ENCODE results near the gene ASPHD1.
"Not testable (repeated sequence)": the region's sequence is repeated elsewhere in the genome, so short reads cannot be mapped to it uniquely, and the experiment has no call there.

The ASPHD1 gene

DNA sequence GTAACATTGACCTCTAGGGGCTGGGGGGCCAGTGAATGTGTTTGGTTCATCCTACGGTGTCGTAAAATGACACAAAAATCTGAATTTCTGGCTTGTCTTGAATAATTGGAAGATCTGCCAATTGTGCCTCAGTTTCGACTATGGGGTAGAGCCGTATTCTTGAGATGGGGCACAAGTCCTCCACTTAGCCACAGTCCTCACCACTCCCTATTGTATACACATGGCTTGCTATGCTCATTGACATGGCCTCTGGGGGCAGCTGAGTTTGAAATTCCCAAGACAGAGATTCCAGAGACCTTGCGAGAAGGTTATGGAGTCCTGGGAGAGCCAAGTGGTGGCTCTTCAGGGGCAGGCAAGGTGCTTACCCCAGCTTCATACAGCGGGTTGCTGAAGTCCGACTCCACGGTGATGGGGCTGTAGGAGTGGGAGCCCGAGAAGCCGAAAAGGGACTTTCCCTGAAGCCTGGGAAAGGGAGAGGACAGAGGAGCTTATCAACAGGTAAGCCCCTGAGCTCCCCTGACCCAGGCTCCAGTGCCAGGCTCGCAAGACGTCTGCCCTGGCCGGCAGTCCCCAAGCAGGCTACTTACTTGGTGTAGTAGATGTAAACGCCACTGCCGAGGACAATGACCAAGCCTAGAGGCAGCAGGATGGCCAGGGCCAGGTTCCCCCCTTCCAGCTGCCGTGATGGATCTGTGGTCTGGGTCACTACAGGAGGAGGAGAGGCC, 28.3 kb upstream of the ASPHD1 start:
- no peaks in the 10 kb centered on the region for H3K9me3 Mint-ChIP-seq

DNA sequence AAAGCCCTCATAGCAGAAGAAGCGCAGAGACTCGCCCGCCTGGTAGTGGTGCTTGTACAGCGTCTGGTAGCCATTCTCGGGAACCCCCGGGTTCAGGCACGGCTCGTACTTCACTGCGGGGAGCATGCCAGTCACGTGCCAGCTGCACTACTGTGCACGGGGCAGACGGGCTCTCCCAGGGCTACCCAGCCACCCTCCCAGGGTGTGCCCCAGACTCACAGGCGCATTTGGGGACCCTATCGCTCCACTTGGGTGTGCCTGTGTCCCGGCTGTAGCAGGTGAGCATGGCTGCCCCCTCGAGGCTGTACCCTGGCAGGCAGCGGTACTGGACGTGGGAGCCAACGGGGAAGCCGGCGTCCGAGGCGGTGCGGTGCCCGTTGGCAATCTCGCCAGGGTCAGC, 27.0 kb upstream of the ASPHD1 start:
- Mint-ChIP-seq H3K27me3 (peaks cover 12% of the 10 kb centered on the region), H3K9me3 (no peaks in the 10 kb centered on the region), H3K4me1 (peaks cover 18% of the 10 kb centered on the region), H3K27ac (no peak overlapping the region), H3K36me3 (no peaks in the 10 kb centered on the region), H3K4me3 (no peak overlapping the region)

More for the DNA sequence above, 28.3 kb upstream of the ASPHD1 start:
- Mint-ChIP-seq H3K36me3 (no peaks in the 10 kb centered on the region), H3K4me1 (peaks cover 7% of the 10 kb centered on the region), H3K27ac (no peak overlapping the region), H3K4me3 (no peak overlapping the region), H3K27me3 (peaks cover 5% of the 10 kb centered on the region)

DNA sequence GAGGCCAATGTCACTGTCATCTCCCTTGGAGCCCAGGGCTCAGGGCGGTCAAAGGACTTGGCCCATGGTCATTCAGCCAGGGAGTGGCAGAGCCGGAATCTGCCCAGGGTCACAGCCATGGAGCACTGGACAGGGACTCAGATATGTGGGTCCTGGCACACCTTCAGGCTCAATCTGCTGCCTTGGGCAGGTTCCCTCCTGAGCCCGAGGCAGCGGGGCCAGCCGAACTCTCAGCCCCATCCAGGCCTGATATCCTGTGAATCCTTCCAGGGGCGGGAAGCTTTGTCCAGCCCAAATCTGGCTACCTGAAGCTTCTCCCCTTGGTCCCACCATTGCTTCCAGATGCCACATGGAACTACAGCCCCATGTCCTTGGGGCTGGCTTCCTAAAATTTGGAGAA, 25.1 kb upstream of the ASPHD1 start:
- H3K4me3 Mint-ChIP-seq: no peak overlapping the region
- H3K4me1 Mint-ChIP-seq: peaks cover 18% of the 10 kb centered on the region
- peaks cover 13% of the 10 kb centered on the region for H3K27me3 Mint-ChIP-seq
- H3K9me3 Mint-ChIP-seq: no peaks in the 10 kb centered on the region
- no peaks in the 10 kb centered on the region for H3K36me3 Mint-ChIP-seq
- no peak overlapping the region for H3K27ac Mint-ChIP-seq

DNA sequence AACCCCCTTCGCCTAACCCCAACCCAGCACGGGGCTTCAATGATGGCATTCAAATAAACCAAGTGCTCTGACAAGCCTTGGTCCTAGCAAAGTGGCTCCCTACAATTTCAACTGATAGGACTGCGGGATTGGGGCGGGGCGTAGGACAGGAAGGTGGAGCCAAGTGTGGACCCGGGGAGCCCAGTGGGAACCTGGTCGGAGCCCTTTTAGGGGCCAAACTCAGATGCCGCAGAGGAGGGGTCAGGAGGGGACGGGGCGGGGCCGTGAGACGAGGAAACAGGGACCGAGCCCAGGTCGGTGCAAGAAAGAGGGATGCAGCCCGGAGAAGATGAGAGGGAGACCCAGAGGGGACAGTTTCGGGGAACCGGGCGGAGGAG, 24.1 kb upstream of the ASPHD1 start:
- no peaks in the 10 kb centered on the region for H3K36me3 Mint-ChIP-seq
- H3K9me3 Mint-ChIP-seq: no peaks in the 10 kb centered on the region
- H3K27ac Mint-ChIP-seq: peak overlapping the region; percentile 23
- H3K4me3 Mint-ChIP-seq: peak overlapping the region; percentile 64
- H3K4me1 Mint-ChIP-seq: peaks cover 18% of the 10 kb centered on the region
- peaks cover 13% of the 10 kb centered on the region for H3K27me3 Mint-ChIP-seq

DNA sequence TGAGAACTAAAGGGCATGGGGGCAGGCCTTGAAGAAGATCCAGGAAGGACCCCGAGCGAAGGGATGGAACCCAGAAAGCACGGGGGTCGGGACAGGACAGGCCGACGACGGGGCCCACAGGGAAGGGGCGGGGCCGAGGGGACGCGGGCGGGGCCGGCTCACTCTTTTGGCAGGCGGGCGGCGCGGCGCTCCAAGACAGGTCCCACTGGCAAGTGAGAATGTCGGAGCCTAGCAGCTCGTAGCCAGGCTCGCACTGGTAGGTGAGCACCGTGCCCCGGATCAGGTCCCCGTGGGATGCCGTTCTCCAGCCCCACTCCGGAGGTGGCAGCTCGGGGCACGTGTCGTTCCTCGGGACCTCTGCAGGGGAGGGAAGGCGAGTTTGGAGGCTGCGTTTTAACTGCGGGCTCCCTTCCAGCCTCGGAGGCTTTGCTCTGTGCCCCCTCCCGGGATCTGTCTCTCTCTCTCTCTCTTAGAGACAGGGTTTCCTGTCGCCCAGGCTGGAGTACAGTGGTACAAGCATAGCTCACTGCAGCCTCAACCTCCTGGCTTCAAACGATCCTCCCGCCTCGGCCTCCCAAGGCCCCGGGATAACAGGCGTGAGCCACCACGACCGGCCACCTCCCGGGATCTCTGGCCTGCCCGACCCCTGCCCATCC, 23.6 kb upstream of the ASPHD1 start:
- H3K27ac Mint-ChIP-seq: no peak overlapping the region
- peaks cover 18% of the 10 kb centered on the region for H3K4me1 Mint-ChIP-seq
- no peaks in the 10 kb centered on the region for H3K9me3 Mint-ChIP-seq
- H3K36me3 Mint-ChIP-seq: no peaks in the 10 kb centered on the region
- peak overlapping the region; percentile 64 for H3K4me3 Mint-ChIP-seq
- peaks cover 13% of the 10 kb centered on the region for H3K27me3 Mint-ChIP-seq

DNA sequence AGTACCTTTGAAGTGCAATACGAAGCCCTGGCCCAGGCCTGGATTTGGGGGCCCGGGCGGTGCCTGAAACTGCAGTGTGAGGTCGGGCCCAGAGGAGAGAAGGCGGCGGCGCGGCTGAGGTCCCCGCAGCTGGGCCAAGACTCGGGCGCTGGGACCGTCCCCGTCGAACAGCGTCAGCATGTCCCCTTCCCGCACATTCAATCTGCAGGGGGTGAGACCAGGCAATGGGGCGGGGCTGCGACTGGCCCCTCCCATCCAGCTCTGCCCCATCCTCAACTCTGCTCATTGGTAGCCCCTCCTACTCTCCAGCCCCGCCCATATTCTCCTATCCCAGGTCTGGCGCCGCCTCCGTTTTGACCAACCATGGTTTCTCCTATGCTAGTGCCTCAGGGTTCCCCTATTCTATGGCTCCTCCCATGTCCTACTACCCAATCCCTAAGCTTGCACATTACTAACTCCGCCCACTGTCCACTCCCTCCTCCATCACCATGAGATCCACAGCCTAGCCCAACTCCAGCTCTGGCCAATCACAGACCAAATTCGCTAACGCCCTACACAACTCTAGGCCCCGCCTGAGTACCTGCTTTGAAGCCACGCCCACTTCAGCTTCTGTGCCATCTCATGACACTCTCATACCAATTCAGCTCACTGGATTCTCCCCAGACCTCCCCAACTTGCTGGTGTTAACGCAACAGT, 22.9 kb upstream of the ASPHD1 start:
- Mint-ChIP-seq H3K9me3 (no peaks in the 10 kb centered on the region), H3K36me3 (no peaks in the 10 kb centered on the region), H3K27me3 (peaks cover 13% of the 10 kb centered on the region), H3K4me1 (peaks cover 18% of the 10 kb centered on the region), H3K27ac (no peak overlapping the region), H3K4me3 (peak overlapping the region; percentile 64)

DNA sequence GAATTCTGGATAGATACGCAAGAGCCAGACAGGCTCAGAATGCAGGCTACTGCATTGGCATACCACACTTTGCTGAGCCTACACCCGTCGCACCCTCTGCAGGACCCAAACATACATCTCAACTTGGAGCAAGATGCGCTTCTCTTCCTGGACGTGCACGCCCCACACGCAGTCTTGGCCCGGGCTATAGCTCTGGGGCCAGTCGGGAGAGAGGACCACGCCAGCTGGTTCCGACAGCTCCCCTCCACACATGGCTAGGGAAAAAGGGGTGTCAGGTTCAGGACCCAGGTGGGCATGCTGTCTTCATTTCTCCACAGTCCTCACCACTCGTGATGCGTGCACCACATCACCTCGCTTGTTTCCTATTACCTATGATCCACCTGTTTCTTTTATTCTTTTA, 22.1 kb upstream of the ASPHD1 start:
- peaks cover 13% of the 10 kb centered on the region for H3K27me3 Mint-ChIP-seq
- no peaks in the 10 kb centered on the region for H3K9me3 Mint-ChIP-seq
- peak overlapping the region; percentile 8 for H3K27ac Mint-ChIP-seq
- H3K36me3 Mint-ChIP-seq: no peaks in the 10 kb centered on the region
- no peak overlapping the region for H3K4me3 Mint-ChIP-seq
- H3K4me1 Mint-ChIP-seq: peaks cover 18% of the 10 kb centered on the region

DNA sequence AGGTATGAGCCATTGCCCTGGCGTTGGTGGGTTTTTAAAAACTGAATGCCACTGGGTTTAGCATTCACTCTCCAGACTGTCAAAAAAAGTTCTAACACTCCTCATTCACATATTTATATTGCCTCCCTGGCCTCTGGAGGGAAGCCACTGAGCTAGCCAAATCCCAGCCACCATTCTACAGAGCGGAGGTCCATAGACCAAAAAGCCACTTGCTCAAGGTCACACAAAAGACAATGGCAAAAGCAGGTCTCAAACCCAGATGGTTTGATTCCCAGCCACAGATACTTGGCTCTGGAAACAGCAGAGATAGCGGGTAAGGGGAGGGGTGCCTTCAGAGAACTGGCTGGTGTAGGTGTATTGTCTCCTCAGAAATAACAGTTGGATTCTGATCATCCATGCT, 19.2 kb upstream of the ASPHD1 start:
- no peaks in the 10 kb centered on the region for H3K9me3 Mint-ChIP-seq
- no peak overlapping the region for H3K27ac Mint-ChIP-seq
- peaks cover 10% of the 10 kb centered on the region for H3K27me3 Mint-ChIP-seq
- H3K4me3 Mint-ChIP-seq: no peak overlapping the region
- H3K36me3 Mint-ChIP-seq: no peaks in the 10 kb centered on the region
- H3K4me1 Mint-ChIP-seq: peaks cover 15% of the 10 kb centered on the region

DNA sequence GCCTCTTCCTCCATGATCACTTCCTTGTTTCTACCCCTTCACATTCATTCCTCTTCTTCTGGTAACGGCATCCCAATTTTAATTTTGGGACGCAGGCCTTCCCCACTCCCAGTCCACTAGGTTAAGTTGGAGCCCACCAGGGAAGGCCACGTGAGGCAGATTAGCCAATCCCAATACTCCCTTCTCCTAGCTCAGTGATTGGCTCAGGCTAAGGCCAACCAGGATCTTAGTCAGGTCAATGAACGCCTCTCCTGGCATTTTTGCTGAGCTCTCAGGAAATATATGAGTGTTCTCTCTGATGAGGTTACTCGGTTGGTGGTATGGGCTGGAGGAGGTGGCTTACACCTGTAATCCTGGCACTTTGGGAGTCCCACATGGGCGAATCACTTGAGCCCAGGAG, 16.3 kb upstream of the ASPHD1 start:
- Mint-ChIP-seq H3K9me3 (no peaks in the 10 kb centered on the region), H3K4me1 (no peaks in the 10 kb centered on the region), H3K27me3 (peaks cover 2% of the 10 kb centered on the region), H3K36me3 (no peaks in the 10 kb centered on the region), H3K27ac (no peak overlapping the region), H3K4me3 (no peak overlapping the region)

DNA sequence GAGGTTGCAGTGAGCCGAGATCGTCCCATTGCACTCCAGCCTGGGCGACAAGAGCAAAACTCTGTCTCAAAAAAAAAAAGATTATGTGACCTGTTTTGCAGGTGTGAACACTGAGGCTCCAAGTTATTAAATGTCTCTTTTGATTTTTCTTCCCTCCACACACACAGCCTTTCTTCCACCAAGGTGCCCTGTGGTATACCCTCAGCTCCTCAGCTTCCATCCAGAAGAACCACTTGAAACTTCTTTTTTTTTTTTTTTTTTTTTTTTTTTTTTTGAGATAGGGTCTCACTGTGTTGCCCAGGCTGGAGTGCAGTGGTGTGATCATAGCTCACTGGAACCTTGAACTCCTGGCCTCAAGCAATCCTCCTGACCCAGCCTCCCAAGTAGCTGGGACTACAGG, 10.9 kb upstream of the ASPHD1 start:
- H3K9me3 Mint-ChIP-seq, H3K4me1 Mint-ChIP-seq, H3K27me3 Mint-ChIP-seq, H3K4me3 Mint-ChIP-seq, H3K27ac Mint-ChIP-seq, H3K36me3 Mint-ChIP-seq: not testable (repeated sequence)

DNA sequence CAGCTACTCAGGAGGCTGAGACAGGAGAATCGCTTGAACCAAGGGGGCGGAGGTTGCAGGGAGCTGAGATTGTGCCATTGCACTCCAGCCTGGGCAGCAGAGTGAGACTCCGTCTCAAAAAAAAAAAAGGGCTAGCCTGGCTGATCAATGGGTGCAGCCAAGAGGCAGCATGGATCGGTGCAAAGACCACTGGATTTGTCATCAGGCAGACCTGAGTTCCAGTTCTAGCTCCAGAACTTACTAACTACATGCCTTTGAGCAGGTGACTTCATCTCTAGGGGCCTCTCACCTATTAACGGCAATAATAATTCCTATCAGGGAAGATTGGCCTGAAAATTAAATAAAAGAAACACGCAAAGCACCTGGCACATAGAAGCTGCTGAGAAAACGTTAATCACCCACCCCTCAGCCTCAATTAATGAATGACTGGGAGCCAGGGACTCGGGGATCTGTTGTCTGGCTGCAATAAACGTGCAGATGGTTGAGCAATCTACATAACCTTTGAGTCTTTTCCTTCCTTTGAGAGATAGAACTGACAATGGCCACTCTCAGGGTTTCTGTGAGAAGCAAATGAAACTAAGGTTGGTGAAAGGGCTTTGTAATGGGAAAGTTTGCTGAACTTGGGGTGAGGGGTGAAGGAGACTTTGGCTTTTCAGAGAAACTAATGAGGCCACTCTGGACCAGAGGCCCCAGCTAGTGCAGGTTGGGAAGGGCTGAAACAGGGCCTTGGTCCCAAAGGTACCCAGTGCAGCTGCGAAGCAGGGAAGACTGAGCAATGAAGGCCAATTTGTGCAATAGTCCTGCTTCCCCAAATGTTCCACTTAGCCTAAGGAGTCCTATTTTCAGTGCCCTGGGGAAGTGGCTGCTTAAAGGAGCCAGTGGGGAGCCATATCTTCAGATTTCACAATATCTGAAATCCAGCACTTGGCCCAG, 8.5 kb upstream of the ASPHD1 start:
- Mint-ChIP-seq H3K9me3 (no peaks in the 10 kb centered on the region), H3K4me1 (no peaks in the 10 kb centered on the region), H3K27me3 (peaks cover 2% of the 10 kb centered on the region), H3K36me3 (no peaks in the 10 kb centered on the region), H3K4me3 (no peak overlapping the region), H3K27ac (no peak overlapping the region)

DNA sequence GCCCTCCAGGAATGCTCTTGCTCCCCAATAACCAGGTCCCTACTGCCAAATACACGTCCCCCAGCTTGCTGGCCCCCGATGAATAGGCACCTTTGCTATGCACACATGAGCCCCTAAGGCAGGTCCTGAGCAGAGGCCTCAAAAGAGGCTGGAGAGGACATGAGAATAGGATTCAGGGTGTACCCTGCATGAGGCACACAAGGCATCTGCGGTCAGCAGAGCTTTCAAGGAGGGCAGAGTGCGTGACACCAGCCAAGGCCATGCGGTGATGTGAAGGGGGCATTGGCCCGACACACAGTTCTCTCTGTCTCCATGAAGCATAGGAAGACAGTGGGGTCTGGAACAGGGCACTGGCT, 7.9 kb upstream of the ASPHD1 start:
- H3K4me1 Mint-ChIP-seq: no peaks in the 10 kb centered on the region
- no peaks in the 10 kb centered on the region for H3K9me3 Mint-ChIP-seq
- H3K27ac Mint-ChIP-seq: no peak overlapping the region
- H3K27me3 Mint-ChIP-seq: peaks cover 5% of the 10 kb centered on the region
- no peaks in the 10 kb centered on the region for H3K36me3 Mint-ChIP-seq
- no peak overlapping the region for H3K4me3 Mint-ChIP-seq

DNA sequence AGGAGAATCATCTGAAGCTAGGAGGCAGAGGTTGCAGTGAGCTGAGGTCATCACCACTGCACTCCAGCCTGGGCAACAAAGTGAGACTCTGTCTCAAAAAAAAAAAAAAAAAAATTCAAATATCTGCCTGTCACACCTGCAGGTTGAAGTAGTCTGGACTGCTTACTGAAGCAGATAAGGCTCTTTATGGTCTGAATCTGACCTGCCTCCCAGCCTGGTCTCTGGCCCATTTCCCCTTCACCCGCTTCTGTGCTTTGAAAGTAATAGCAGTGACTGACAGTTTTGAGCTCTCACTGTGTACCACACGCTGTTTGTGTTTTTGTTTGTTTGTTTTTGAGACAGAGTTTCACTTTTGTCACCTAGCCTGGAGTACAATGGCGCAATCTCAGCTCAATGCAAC, 6.7 kb upstream of the ASPHD1 start:
- H3K36me3 Mint-ChIP-seq: no peaks in the 10 kb centered on the region
- no peak overlapping the region for H3K4me3 Mint-ChIP-seq
- H3K27me3 Mint-ChIP-seq: peaks cover 14% of the 10 kb centered on the region
- no peaks in the 10 kb centered on the region for H3K4me1 Mint-ChIP-seq
- H3K9me3 Mint-ChIP-seq: no peaks in the 10 kb centered on the region
- H3K27ac Mint-ChIP-seq: no peak overlapping the region

DNA sequence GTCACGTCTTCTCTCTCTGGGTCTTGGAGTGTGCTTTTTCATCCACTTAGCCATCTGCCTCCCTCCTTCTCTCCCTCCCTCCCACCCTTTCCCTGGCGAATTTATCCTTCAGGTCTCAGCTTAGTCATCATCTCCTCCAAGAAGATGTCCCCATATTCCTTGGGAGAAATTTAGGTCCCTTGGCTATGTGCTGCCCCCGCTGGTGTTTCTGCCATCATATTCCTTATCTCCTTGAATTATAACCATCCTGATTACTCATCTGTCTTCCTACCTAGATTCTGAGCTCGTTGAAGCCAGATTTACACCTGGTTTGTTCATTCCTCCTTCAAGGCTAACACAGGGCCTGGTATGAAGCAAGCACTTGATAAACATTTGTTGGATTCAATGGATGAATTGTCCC, 5.9 kb upstream of the ASPHD1 start:
- Mint-ChIP-seq H3K27me3 (peaks cover 15% of the 10 kb centered on the region), H3K36me3 (no peaks in the 10 kb centered on the region), H3K4me3 (no peak overlapping the region), H3K27ac (no peak overlapping the region), H3K9me3 (no peaks in the 10 kb centered on the region), H3K4me1 (no peaks in the 10 kb centered on the region)

DNA sequence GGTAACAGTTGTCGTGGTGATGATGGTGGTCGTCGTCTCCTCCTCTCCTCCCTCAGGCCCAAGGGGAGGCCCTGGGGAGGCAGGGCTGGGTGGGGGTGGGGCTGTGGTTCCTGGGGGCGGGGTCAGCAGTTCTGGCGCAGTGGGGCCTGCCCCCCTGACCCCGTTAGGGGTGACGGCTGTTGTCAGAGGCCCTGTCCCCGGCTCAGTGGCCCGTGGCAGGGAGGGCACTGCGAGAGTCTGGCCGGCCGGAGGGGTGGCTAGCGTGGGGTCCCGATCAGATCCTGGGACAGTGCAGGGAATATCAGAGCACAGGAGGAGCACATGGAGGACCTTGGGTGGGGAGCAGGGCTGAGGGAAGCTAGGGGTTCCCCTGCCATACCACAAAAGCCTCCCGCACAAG, 3.4 kb upstream of the ASPHD1 start:
- peaks cover 6% of the 10 kb centered on the region for H3K4me1 Mint-ChIP-seq
- peaks cover 15% of the 10 kb centered on the region for H3K27me3 Mint-ChIP-seq
- no peak overlapping the region for H3K27ac Mint-ChIP-seq
- no peaks in the 10 kb centered on the region for H3K9me3 Mint-ChIP-seq
- no peaks in the 10 kb centered on the region for H3K36me3 Mint-ChIP-seq
- no peak overlapping the region for H3K4me3 Mint-ChIP-seq

Data from activated naive CD4-positive, alpha-beta T cell treated with anti-CD3 and anti-CD28 coated beads, Interleukin-2, amount 50 U/mL, for 24 hours (primary cell).